GM21526 (cell line): Measurements from ENCODE around the gene GRIA4.

Experiments used
- ATAC-seq: cut with Tn5 transposase; IDR thresholded peaks from one replicate; pipeline ENCODE4 v1.9.1; 2021; ENCODE audit warnings: moderate library complexity; ENCODE audit not compliant: unreplicated experiment, low FRiP score

The GRIA4 gene

GRCh38 chr11:105910095-105910715, 300.3 kb downstream of the GRIA4 start:
- ATAC-seq = no peak

GRCh38 chr11:105911454-105911853, 301.6 kb downstream of the GRIA4 start:
- no peak for ATAC-seq

GRCh38 chr11:105912666-105913065, 302.8 kb downstream of the GRIA4 start:
- no peak for ATAC-seq

GRCh38 chr11:105915021-105915420, 305.1 kb downstream of the GRIA4 start:
- ATAC-seq = no peak

- ATAC-seq = no peak
Observed at GRCh38 chr11:105918039-105918438, 308.2 kb downstream of the GRIA4 start.

- no peak for ATAC-seq
Observed at GRCh38 chr11:105918600-105918999, 308.7 kb downstream of the GRIA4 start.

- no peak for ATAC-seq
Observed at GRCh38 chr11:105923252-105923651, 313.4 kb downstream of the GRIA4 start.

GRCh38 chr11:105923807-105924206, 313.9 kb downstream of the GRIA4 start:
- no peak for ATAC-seq

GRCh38 chr11:105929084-105929955, 319.4 kb downstream of the GRIA4 start:
- ATAC-seq = no peak

- no peak for ATAC-seq
Observed at GRCh38 chr11:105933695-105934094, 323.8 kb downstream of the GRIA4 start.

GRCh38 chr11:105935791-105936190, 325.9 kb downstream of the GRIA4 start:
- ATAC-seq = no peak

GRCh38 chr11:105937331-105937730, 327.5 kb downstream of the GRIA4 start:
- peak; percentile 49 for ATAC-seq

GRCh38 chr11:105937738-105938137, 327.9 kb downstream of the GRIA4 start:
- no peak for ATAC-seq

GRCh38 chr11:105942921-105943320, 333.0 kb downstream of the GRIA4 start:
- ATAC-seq = no peak

- ATAC-seq = no peak
Observed at GRCh38 chr11:105948918-105949590, 339.2 kb downstream of the GRIA4 start.

- ATAC-seq = no peak
Observed at GRCh38 chr11:105953886-105954285, 344.0 kb downstream of the GRIA4 start.

GRCh38 chr11:105960252-105961245, 350.7 kb downstream of the GRIA4 start:
- no peak for ATAC-seq

GRCh38 chr11:105968021-105968697, 358.3 kb downstream of the GRIA4 start:
- no peak for ATAC-seq

- ATAC-seq = no peak
Observed at GRCh38 chr11:105969756-105970155, 359.9 kb downstream of the GRIA4 start.

GRCh38 chr11:105975128-105975527, 365.3 kb downstream of the GRIA4 start:
- ATAC-seq = no peak
